Activated CD4-positive, alpha-beta T cell treated with anti-CD3 and anti-CD28 coated beads, Interleukin-2, amount 50 U/mL, for 4 hours (primary cell): ENCODE results near the gene MAGI2.
"Not testable (repeated sequence)": the region's sequence is repeated elsewhere in the genome, so short reads cannot be mapped to it uniquely, and the experiment has no call there.

ENCODE experiments used
- DNase-seq, 2 experiments: peaks; one replicate each; pipeline ENCODE4 v3.0.0-alpha.2; 2020

The MAGI2 gene

GRCh38 chr7:78588393-78588792 lies 865.1 kb downstream of the MAGI2 start:
- DNase-seq = no peak

- DNase-seq = no peak
Observed at GRCh38 chr7:78587443-78588044, 865.9 kb downstream of the MAGI2 start.

GRCh38 chr7:78585980-78586379 lies 867.5 kb downstream of the MAGI2 start:
- DNase-seq = no peak

GRCh38 chr7:78578686-78579085 lies 874.8 kb downstream of the MAGI2 start:
- no peak for DNase-seq

- not testable (repeated sequence) for DNase-seq
Observed at GRCh38 chr7:78577174-78577952, 876.1 kb downstream of the MAGI2 start.

GRCh38 chr7:78576236-78576635 lies 877.2 kb downstream of the MAGI2 start:
- no peak for DNase-seq

- no peak for DNase-seq
Observed at GRCh38 chr7:78571292-78571691, 882.2 kb downstream of the MAGI2 start.

GRCh38 chr7:78568690-78569089 lies 884.8 kb downstream of the MAGI2 start:
- DNase-seq = no peak

- DNase-seq = no peak
Observed at GRCh38 chr7:78567836-78568235, 885.6 kb downstream of the MAGI2 start.

GRCh38 chr7:78565784-78566183 lies 887.7 kb downstream of the MAGI2 start:
- no peak for DNase-seq

GRCh38 chr7:78563191-78563590 lies 890.3 kb downstream of the MAGI2 start:
- no peak for DNase-seq

- no peak for DNase-seq
Observed at GRCh38 chr7:78562191-78562590, 891.3 kb downstream of the MAGI2 start.

- DNase-seq = no peak
Observed at GRCh38 chr7:78558566-78558965, 894.9 kb downstream of the MAGI2 start.

GRCh38 chr7:78543976-78544375 lies 909.5 kb downstream of the MAGI2 start:
- no peak for DNase-seq

GRCh38 chr7:78542981-78543380 lies 910.5 kb downstream of the MAGI2 start:
- no peak for DNase-seq

GRCh38 chr7:78542541-78542940 lies 910.9 kb downstream of the MAGI2 start:
- no peak for DNase-seq

GRCh38 chr7:78539825-78540224 lies 913.6 kb downstream of the MAGI2 start:
- no peak for DNase-seq

GRCh38 chr7:78535655-78536054 lies 917.8 kb downstream of the MAGI2 start:
- no peak for DNase-seq

GRCh38 chr7:78530351-78530750 lies 923.1 kb downstream of the MAGI2 start:
- DNase-seq = no peak

GRCh38 chr7:78529392-78529791 lies 924.1 kb downstream of the MAGI2 start:
- no peak for DNase-seq

GRCh38 chr7:78528964-78529363 lies 924.5 kb downstream of the MAGI2 start:
- DNase-seq = no peak

- DNase-seq = no peak
Observed at GRCh38 chr7:78523930-78524329, 929.5 kb downstream of the MAGI2 start.

- DNase-seq = no peak
Observed at GRCh38 chr7:78521961-78522360, 931.5 kb downstream of the MAGI2 start.

GRCh38 chr7:78516450-78516849 lies 937.0 kb downstream of the MAGI2 start:
- no peak for DNase-seq

- DNase-seq = no peak
Observed at GRCh38 chr7:78514634-78515033, 938.8 kb downstream of the MAGI2 start.
